Islet of Langerhans (tissue), 1 donor: ENCODE measurements around the gene PDE3B.
A peak's percentile ranks its signal among the peaks of the same experiment; 100 is the strongest.
"Not testable (repeated sequence)": the region's sequence is repeated elsewhere in the genome, so short reads cannot be mapped to it uniquely, and the experiment has no call there.

ENCODE experiments used
- FAIRE-seq: peaks from one replicate; lab custom pipeline; 2011; peaks lifted over from hg19 to GRCh38; lab: Jason Lieb, UNC

PDE3B gene

GRCh38 chr11:14642453-14642852, 1.2 kb upstream of the PDE3B start:
- no peak for FAIRE-seq

- no peak for FAIRE-seq
These were observed 519 bp upstream of the PDE3B start for GRCh38 chr11:14642873-14643696.

- no peak for FAIRE-seq
These were observed 816 bp downstream of the PDE3B start for GRCh38 chr11:14644226-14645014.

GRCh38 chr11:14645015-14645912, 1.7 kb downstream of the PDE3B start:
- peak; percentile 96 for FAIRE-seq

GRCh38 chr11:14645985-14646900, 2.6 kb downstream of the PDE3B start:
- FAIRE-seq, result peak; percentile 81

- FAIRE-seq, result no peak
These were observed 6.5 kb downstream of the PDE3B start for GRCh38 chr11:14650064-14650463.

- no peak for FAIRE-seq
These were observed 9.5 kb downstream of the PDE3B start for GRCh38 chr11:14653090-14653489.

GRCh38 chr11:14655435-14655834, 11.8 kb downstream of the PDE3B start:
- no peak for FAIRE-seq

GRCh38 chr11:14656536-14657457, 13.2 kb downstream of the PDE3B start:
- FAIRE-seq, result peak; percentile 38

GRCh38 chr11:14657841-14658240, 14.2 kb downstream of the PDE3B start:
- FAIRE-seq, result no peak

GRCh38 chr11:14664926-14665325, 21.3 kb downstream of the PDE3B start:
- not testable (repeated sequence) for FAIRE-seq

GRCh38 chr11:14667329-14667728, 23.7 kb downstream of the PDE3B start:
- not testable (repeated sequence) for FAIRE-seq

GRCh38 chr11:14668731-14669301, 25.2 kb downstream of the PDE3B start:
- no peak for FAIRE-seq

- no peak for FAIRE-seq
These were observed 25.9 kb downstream of the PDE3B start for GRCh38 chr11:14669499-14669898.

- FAIRE-seq, result peak; percentile 27
These were observed 26.4 kb downstream of the PDE3B start for GRCh38 chr11:14669958-14670357.

- no peak for FAIRE-seq
These were observed 29.0 kb downstream of the PDE3B start for GRCh38 chr11:14672635-14673034.

GRCh38 chr11:14673421-14673820, 29.8 kb downstream of the PDE3B start:
- no peak for FAIRE-seq

- no peak for FAIRE-seq
These were observed 30.3 kb downstream of the PDE3B start for GRCh38 chr11:14673824-14674405.

- no peak for FAIRE-seq
These were observed 32.5 kb downstream of the PDE3B start for GRCh38 chr11:14676068-14676467.
